WTC11 (cell line): ENCODE data around the gene SERGEF.

Experiments used
- ATF3 ChIP-seq: sonication (generic); formaldehyde crosslinking; conservative IDR thresholded peaks from 2 replicates; pipeline ENCODE4 v1.8.1; 2022; ENCODE audit warnings: mild to moderate bottlenecking, missing genetic modification reagents
- CREB1 ChIP-seq: sonication (generic); formaldehyde crosslinking; IDR thresholded peaks from 2 replicates; pipeline ENCODE4 v1.8.0; 2023; ENCODE audit warnings: mild to moderate bottlenecking, missing genetic modification reagents
- FOXP1 ChIP-seq: sonication (generic); formaldehyde crosslinking; IDR thresholded peaks from 2 replicates; pipeline ENCODE4 v1.8.0; 2022; ENCODE audit warnings: missing genetic modification reagents, mild to moderate bottlenecking, moderate library complexity, borderline replicate concordance
- JUN ChIP-seq: sonication (generic); formaldehyde crosslinking; IDR thresholded peaks from 2 replicates; pipeline ENCODE4 v1.8.0; 2023; ENCODE audit warnings: mild to moderate bottlenecking, missing genetic modification reagents
- NR3C1 ChIP-seq: sonication (generic); formaldehyde crosslinking; conservative IDR thresholded peaks from 2 replicates; pipeline ENCODE4 v1.8.1; 2023; ENCODE audit warnings: low read depth, mild to moderate bottlenecking, missing genetic modification reagents
- SP1 ChIP-seq: sonication (generic); formaldehyde crosslinking; conservative IDR thresholded peaks from 2 replicates; pipeline ENCODE4 v1.8.1; 2022; ENCODE audit warnings: missing genetic modification reagents
- ZNF281 ChIP-seq: sonication (generic); formaldehyde crosslinking; IDR thresholded peaks from 2 replicates; pipeline ENCODE4 v1.8.0; 2023; ENCODE audit warnings: mild to moderate bottlenecking, missing genetic modification reagents
- TF ChIP-seq, protein P1 (sequence below): fragments of 200-600 bp; IDR thresholded peaks from 2 replicates; pipeline ENCODE4 v1.8.0; 2022; ENCODE audit warnings: antibody characterized with exemption
- TF ChIP-seq, protein P2 (sequence below): sonication (generic); formaldehyde crosslinking; IDR thresholded peaks from 2 replicates; pipeline ENCODE4 v1.8.1; 2022; ENCODE audit warnings: low read depth, missing genetic modification reagents, borderline replicate concordance
- TF ChIP-seq, protein P3 (sequence below): sonication (generic); formaldehyde crosslinking; IDR thresholded peaks from 2 replicates; pipeline ENCODE4 v1.8.0; 2022; ENCODE audit warnings: mild to moderate bottlenecking, missing genetic modification reagents
- TF ChIP-seq, protein P4 (sequence below): sonication (generic); formaldehyde crosslinking; IDR thresholded peaks from 2 replicates; pipeline ENCODE4 v1.8.0; 2022; ENCODE audit warnings: mild to moderate bottlenecking, missing genetic modification reagents
- TF ChIP-seq, protein P5 (sequence below): sonication (generic); formaldehyde crosslinking; IDR thresholded peaks from 2 replicates; pipeline ENCODE4 v1.8.0; 2022; ENCODE audit warnings: mild to moderate bottlenecking, missing genetic modification reagents

- TF ChIP-seq, protein P1, sequence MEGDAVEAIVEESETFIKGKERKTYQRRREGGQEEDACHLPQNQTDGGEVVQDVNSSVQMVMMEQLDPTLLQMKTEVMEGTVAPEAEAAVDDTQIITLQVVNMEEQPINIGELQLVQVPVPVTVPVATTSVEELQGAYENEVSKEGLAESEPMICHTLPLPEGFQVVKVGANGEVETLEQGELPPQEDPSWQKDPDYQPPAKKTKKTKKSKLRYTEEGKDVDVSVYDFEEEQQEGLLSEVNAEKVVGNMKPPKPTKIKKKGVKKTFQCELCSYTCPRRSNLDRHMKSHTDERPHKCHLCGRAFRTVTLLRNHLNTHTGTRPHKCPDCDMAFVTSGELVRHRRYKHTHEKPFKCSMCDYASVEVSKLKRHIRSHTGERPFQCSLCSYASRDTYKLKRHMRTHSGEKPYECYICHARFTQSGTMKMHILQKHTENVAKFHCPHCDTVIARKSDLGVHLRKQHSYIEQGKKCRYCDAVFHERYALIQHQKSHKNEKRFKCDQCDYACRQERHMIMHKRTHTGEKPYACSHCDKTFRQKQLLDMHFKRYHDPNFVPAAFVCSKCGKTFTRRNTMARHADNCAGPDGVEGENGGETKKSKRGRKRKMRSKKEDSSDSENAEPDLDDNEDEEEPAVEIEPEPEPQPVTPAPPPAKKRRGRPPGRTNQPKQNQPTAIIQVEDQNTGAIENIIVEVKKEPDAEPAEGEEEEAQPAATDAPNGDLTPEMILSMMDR = no peak
- TF ChIP-seq, protein P2, sequence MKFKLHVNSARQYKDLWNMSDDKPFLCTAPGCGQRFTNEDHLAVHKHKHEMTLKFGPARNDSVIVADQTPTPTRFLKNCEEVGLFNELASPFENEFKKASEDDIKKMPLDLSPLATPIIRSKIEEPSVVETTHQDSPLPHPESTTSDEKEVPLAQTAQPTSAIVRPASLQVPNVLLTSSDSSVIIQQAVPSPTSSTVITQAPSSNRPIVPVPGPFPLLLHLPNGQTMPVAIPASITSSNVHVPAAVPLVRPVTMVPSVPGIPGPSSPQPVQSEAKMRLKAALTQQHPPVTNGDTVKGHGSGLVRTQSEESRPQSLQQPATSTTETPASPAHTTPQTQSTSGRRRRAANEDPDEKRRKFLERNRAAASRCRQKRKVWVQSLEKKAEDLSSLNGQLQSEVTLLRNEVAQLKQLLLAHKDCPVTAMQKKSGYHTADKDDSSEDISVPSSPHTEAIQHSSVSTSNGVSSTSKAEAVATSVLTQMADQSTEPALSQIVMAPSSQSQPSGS = no peak
- TF ChIP-seq ATF3 (CRISPR knock-in tag) (no peak), SP1 (CRISPR knock-in tag) (no peak), NR3C1 (CRISPR knock-in tag) (no peak), JUN (CRISPR knock-in tag) (no peak), FOXP1 (CRISPR knock-in tag) (no peak), ZNF281 (no peak), CREB1 (CRISPR knock-in tag) (no peak)
- TF ChIP-seq, protein P3, sequence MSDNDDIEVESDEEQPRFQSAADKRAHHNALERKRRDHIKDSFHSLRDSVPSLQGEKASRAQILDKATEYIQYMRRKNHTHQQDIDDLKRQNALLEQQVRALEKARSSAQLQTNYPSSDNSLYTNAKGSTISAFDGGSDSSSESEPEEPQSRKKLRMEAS (CRISPR knock-in tag) = no peak
- TF ChIP-seq, protein P4, sequence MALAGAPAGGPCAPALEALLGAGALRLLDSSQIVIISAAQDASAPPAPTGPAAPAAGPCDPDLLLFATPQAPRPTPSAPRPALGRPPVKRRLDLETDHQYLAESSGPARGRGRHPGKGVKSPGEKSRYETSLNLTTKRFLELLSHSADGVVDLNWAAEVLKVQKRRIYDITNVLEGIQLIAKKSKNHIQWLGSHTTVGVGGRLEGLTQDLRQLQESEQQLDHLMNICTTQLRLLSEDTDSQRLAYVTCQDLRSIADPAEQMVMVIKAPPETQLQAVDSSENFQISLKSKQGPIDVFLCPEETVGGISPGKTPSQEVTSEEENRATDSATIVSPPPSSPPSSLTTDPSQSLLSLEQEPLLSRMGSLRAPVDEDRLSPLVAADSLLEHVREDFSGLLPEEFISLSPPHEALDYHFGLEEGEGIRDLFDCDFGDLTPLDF (CRISPR knock-in tag) = no peak
- TF ChIP-seq, protein P5, sequence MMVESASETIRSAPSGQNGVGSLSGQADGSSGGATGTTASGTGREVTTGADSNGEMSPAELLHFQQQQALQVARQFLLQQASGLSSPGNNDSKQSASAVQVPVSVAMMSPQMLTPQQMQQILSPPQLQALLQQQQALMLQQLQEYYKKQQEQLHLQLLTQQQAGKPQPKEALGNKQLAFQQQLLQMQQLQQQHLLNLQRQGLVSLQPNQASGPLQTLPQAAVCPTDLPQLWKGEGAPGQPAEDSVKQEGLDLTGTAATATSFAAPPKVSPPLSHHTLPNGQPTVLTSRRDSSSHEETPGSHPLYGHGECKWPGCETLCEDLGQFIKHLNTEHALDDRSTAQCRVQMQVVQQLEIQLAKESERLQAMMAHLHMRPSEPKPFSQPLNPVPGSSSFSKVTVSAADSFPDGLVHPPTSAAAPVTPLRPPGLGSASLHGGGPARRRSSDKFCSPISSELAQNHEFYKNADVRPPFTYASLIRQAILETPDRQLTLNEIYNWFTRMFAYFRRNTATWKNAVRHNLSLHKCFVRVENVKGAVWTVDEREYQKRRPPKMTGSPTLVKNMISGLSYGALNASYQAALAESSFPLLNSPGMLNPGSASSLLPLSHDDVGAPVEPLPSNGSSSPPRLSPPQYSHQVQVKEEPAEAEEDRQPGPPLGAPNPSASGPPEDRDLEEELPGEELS (CRISPR knock-in tag) = no peak
Measured at GRCh38 chr11:17796154-17796553, 216.7 kb downstream of the SERGEF start.
